HepG2 (cell line): ENCODE measurements around the gene TSPAN31. TPM values are rescaled to one million over a fixed set of nuclear protein-coding genes. Genes with fewer than 3 reads are reported as not detected.

Experiments used
- AGO2 ChIP-seq: fragments of 200-400 bp; formaldehyde crosslinking; optimal IDR thresholded peaks from 2 replicates; pipeline ENCODE3; 2017; ENCODE audit warnings: mild to moderate bottlenecking, low read depth, low read length, moderate library complexity
- ESRRA ChIP-seq: sonication (generic); formaldehyde crosslinking; IDR thresholded peaks from 2 replicates; pipeline ENCODE4 v1.5.1; 2020; ENCODE audit warnings: mild to moderate bottlenecking, low read depth, missing genetic modification reagents
- MTA1 ChIP-seq: sonication (generic); formaldehyde crosslinking; IDR thresholded peaks from 2 replicates; pipeline ENCODE4 v1.4.0; 2020; ENCODE audit warnings: missing genetic modification reagents, mild to moderate bottlenecking, borderline replicate concordance
- SOX5 ChIP-seq: IDR thresholded peaks from 2 replicates; pipeline ENCODE4 v1.6.1; 2016; ENCODE audit warnings: borderline replicate concordance
- SOX6 ChIP-seq, 2 experiments: fragments of 450-650 bp in 1 of 2; sonication (generic) in 1 of 2; formaldehyde crosslinking in 1 of 2; IDR thresholded peaks; 2 replicates each; pipeline versions ENCODE4 v1.4.0 to v1.6.1; 2017 to 2020; ENCODE audit warnings: antibody characterized with exemption in 1 of 2, mild to moderate bottlenecking in 1 of 2, missing genetic modification reagents in 1 of 2
- THYN1 ChIP-seq: sonication (generic); formaldehyde crosslinking; IDR thresholded peaks from 2 replicates; pipeline ENCODE4 v1.8.1; 2023; ENCODE audit warnings: low read depth, mild to moderate bottlenecking, moderate library complexity, missing genetic modification reagents, borderline replicate concordance
- WIZ ChIP-seq: sonication (generic); formaldehyde crosslinking; IDR thresholded peaks from 2 replicates; pipeline ENCODE4 v1.5.1; 2020; ENCODE audit warnings: mild to moderate bottlenecking, missing genetic modification reagents
- ZBTB7B ChIP-seq: sonication (generic); formaldehyde crosslinking; IDR thresholded peaks from 2 replicates; pipeline ENCODE4 v1.4.0; 2020; ENCODE audit warnings: missing genetic modification reagents
- ZNF225 ChIP-seq: sonication (generic); formaldehyde crosslinking; IDR thresholded peaks from 2 replicates; pipeline ENCODE4 v1.4.0; 2020; ENCODE audit warnings: mild to moderate bottlenecking, missing genetic modification reagents
- ZNF280D ChIP-seq: sonication (generic); formaldehyde crosslinking; IDR thresholded peaks from 2 replicates; pipeline ENCODE4 v1.5.1; 2020; ENCODE audit warnings: mild to moderate bottlenecking, missing genetic modification reagents
- ZNF446 ChIP-seq: sonication (generic); formaldehyde crosslinking; IDR thresholded peaks from 2 replicates; pipeline ENCODE4 v1.5.0; 2020; ENCODE audit warnings: mild to moderate bottlenecking, missing genetic modification reagents
- ZNF563 ChIP-seq: sonication (generic); formaldehyde crosslinking; IDR thresholded peaks from 2 replicates; pipeline ENCODE4 v1.8.0; 2022; ENCODE audit warnings: mild to moderate bottlenecking, moderate library complexity, missing genetic modification reagents
- ZUFSP ChIP-seq: sonication (generic); formaldehyde crosslinking; IDR thresholded peaks from 2 replicates; pipeline ENCODE4 v1.9.0; 2021; ENCODE audit warnings: missing genetic modification reagents, mild to moderate bottlenecking, borderline replicate concordance
- ZZZ3 ChIP-seq: sonication (generic); formaldehyde crosslinking; IDR thresholded peaks from 2 replicates; pipeline ENCODE4 v1.4.0; 2020; ENCODE audit warnings: missing genetic modification reagents, mild to moderate bottlenecking, borderline replicate concordance
- polyA plus RNA-seq, 8 experiments: library from polyadenylated mRNA; depleted of rRNA in 3 of 8; stranded (reverse) in 7 of 8; unstranded in 1 of 8; fragments of >200 nt; fragmentation: Illumina TruSeq in 4 of 8; extraction: Trizol in 4 of 8; gene quantifications; 2 replicates each; pipeline versions ENCODE4 v1.2.1 to v1.2.3, GENCODE V29; 2011 to 2016; ENCODE audit warnings: low read depth in 4 of 8, missing spikeins in 1 of 8, mixed read lengths in 1 of 8; ENCODE audit not compliant: insufficient read depth in 1 of 8
- total RNA-seq, 5 experiments: library from RNA; depleted of rRNA; stranded (reverse); fragments of >200 nt; fragmentation: Illumina TruSeq; extraction: Trizol; gene quantifications; 2 replicates each; pipeline ENCODE4 v1.2.3, GENCODE V29; 2016; ENCODE audit warnings: low read depth in 1 of 5
- TF ChIP-seq, protein P1 (sequence below): sonication (generic); formaldehyde crosslinking; conservative IDR thresholded peaks from 2 replicates; pipeline ENCODE4 v1.8.0; 2022; ENCODE audit warnings: mild to moderate bottlenecking, moderate library complexity, missing genetic modification reagents
- TF ChIP-seq, protein P2 (sequence below): conservative IDR thresholded peaks from 2 replicates; pipeline ENCODE4 v1.6.1; 2018; ENCODE audit warnings: missing genetic modification reagents
- TF ChIP-seq, protein P3 (sequence below): sonication (generic); formaldehyde crosslinking; IDR thresholded peaks from 2 replicates; pipeline ENCODE4 v1.4.0; 2020; ENCODE audit warnings: missing genetic modification reagents

Gene TSPAN31
- total and polyA plus RNA-seq, 2 of the 13 experiments (the other 11 are each of a cell fraction or from before 2014, with no cell fraction given): 10.4 to 24.6 TPM

DNA sequence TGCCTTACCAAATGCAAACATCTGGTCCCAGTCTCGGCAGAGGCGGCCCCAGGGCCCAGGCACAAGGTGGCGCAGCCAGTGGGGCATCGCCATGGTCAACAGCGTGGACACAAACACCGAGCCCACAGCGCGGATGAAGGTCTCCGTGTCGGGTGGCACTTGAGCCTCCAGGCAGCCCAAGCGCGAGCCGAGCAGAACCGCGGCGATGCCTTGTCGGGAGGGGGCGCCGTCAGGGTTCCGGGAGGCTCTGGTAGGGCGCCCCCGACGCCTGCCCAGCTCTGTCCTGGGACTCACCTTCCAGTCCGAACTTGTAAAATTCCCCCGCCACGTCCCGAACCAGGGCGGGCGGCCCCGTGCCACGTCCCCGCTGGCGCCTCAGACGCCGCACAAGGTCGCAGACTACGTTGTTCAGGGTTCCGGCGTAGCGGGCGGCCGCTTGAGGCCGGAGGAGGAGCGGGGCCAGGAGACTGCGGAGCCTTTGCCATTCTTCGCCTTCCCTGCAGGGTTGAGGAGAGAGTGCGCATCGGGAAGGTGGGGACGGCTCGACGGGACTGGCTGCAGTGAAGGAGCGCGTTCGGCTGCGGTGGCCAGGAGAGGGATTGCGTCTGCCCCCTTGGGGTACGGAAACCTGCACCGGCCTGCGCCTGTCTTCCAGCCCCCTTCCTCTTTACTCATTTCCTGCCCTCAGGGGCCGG, 20.3 kb downstream of the TSPAN31 start (continued):
- TF ChIP-seq ESRRA (CRISPR knock-in tag) (no peak), SOX5 (no peak), WIZ (CRISPR knock-in tag) (no peak), AGO2 (no peak), ZNF563 (no peak), ZNF446 (CRISPR knock-in tag) (no peak), ZNF280D (no peak; the same call in 1 of the 2 replicates), THYN1 (CRISPR knock-in tag) (no peak), SOX6 (IDR thresholded peaks at IDR 0.05) (no peak), SOX6 (CRISPR knock-in tag; IDR thresholded peaks at IDR 0.05) (0 out of 2 replicates have a peak, but pooled peaks have one; percentile 41), MTA1 (CRISPR knock-in tag) (peak; percentile 56; the same call in 1 of the 2 replicates), ZNF225 (CRISPR knock-in tag) (no peak), ZZZ3 (no peak), ZBTB7B (CRISPR knock-in tag) (peak; percentile 60; the same call in 1 of the 2 replicates), ZUFSP (CRISPR knock-in tag) (no peak)
- TF ChIP-seq, protein P1, sequence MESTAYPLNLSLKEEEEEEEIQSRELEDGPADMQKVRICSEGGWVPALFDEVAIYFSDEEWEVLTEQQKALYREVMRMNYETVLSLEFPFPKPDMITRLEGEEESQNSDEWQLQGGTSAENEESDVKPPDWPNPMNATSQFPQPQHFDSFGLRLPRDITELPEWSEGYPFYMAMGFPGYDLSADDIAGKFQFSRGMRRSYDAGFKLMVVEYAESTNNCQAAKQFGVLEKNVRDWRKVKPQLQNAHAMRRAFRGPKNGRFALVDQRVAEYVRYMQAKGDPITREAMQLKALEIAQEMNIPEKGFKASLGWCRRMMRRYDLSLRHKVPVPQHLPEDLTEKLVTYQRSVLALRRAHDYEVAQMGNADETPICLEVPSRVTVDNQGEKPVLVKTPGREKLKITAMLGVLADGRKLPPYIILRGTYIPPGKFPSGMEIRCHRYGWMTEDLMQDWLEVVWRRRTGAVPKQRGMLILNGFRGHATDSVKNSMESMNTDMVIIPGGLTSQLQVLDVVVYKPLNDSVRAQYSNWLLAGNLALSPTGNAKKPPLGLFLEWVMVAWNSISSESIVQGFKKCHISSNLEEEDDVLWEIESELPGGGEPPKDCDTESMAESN (CRISPR knock-in tag): peak; percentile 65
- TF ChIP-seq, protein P2, sequence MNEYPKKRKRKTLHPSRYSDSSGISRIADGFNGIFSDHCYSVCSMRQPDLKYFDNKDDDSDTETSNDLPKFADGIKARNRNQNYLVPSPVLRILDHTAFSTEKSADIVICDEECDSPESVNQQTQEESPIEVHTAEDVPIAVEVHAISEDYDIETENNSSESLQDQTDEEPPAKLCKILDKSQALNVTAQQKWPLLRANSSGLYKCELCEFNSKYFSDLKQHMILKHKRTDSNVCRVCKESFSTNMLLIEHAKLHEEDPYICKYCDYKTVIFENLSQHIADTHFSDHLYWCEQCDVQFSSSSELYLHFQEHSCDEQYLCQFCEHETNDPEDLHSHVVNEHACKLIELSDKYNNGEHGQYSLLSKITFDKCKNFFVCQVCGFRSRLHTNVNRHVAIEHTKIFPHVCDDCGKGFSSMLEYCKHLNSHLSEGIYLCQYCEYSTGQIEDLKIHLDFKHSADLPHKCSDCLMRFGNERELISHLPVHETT (CRISPR knock-in tag): no peak
- TF ChIP-seq, protein P3, sequence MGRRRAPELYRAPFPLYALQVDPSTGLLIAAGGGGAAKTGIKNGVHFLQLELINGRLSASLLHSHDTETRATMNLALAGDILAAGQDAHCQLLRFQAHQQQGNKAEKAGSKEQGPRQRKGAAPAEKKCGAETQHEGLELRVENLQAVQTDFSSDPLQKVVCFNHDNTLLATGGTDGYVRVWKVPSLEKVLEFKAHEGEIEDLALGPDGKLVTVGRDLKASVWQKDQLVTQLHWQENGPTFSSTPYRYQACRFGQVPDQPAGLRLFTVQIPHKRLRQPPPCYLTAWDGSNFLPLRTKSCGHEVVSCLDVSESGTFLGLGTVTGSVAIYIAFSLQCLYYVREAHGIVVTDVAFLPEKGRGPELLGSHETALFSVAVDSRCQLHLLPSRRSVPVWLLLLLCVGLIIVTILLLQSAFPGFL (CRISPR knock-in tag): no peak
